Upper lobe of right lung (tissue), 1 donor: Measurements from ENCODE around the gene RASSF5. TPM values are rescaled to one million over a fixed set of nuclear protein-coding genes. Genes with fewer than 3 reads are reported as not detected.
A peak's percentile ranks its signal among the peaks of the same experiment; 100 is the strongest.

Experiments
- ATAC-seq: fragments of 200-7000 bp; cut with Tn5 transposase; one replicate; pipeline ENCODE4 v1.9.1; 2020; ENCODE audit warnings: mild to moderate bottlenecking, moderate library complexity
- DNase-seq: peaks from one replicate; pipeline ENCODE4 v3.0.0-alpha.2; 2020
- H3K27ac ChIP-seq: fragments of 200-600 bp; one replicate; pipeline ENCODE4 v1.8.0; 2022
- H3K27me3 ChIP-seq: fragments of 200-600 bp; one replicate; pipeline ENCODE4 v1.8.0; 2022; ENCODE audit warnings: mild to moderate bottlenecking
- H3K36me3 ChIP-seq: fragments of 200-600 bp; one replicate; pipeline ENCODE4 v1.8.0; 2022
- H3K4me1 ChIP-seq: fragments of 200-600 bp; one replicate; pipeline ENCODE4 v1.8.0; 2022
- H3K4me3 ChIP-seq: fragments of 200-600 bp; one replicate; pipeline ENCODE4 v1.8.0; 2022; ENCODE audit warnings: mild to moderate bottlenecking
- H3K9me3 ChIP-seq: fragments of 200-600 bp; one replicate; pipeline ENCODE4 v1.8.0; 2022
- CTCF ChIP-seq: fragments of 200-600 bp; IDR thresholded peaks from one replicate; pipeline ENCODE4 v1.8.0; 2022; ENCODE audit warnings: antibody characterized with exemption
- intact Hi-C: fragments of 100-400 bp; cut with DNase I; formaldehyde crosslinking; loops from one replicate; pipeline ENCODE4 v1.11.0; 2022
- total RNA-seq: library from RNA; stranded (reverse); fragmentation: NEBNext Ultra II Directional; extraction: Animal tissue kit (Norgen Biotek cat#: 25700); gene quantifications from one replicate; pipeline ENCODE4 v1.2.1, GENCODE V29; 2021
- donor health status: DM: no; HTN: yes; CAD: no; lungs with severe emphysema.

RASSF5 gene
- total RNA-seq, 1 donor from 2014 or later, result 37.6 TPM

DNA sequence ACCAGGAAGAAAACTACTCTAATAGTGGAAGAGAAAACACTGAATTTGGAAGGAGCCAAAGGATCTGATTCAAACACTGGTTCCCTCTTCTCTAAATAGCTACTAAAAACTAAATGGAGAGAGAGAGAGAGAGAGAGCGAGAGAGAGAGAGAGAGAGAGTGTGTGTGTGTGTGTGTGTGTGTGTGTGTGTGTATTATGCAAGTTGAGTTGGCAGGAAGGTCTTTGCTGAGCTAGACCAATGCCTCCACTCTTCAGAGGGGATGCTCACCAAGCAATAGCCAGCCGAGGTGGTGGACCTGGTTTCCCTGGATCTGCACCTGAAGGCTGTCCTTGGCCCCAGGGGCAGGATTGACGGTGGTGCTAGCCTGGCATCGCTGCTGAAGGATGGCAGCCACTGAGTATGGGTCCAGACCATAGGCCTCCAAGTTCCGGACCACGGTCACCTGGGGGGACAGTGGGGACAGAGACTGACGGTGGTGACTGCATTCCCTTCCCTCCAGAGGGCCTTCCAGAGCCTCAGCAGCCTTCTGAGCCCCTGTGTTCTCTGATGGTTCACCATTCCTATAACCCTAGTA, 86.1 kb downstream of the RASSF5 start:
- Histone ChIP-seq H3K9me3 (no peaks in the 10 kb centered on the region), H3K36me3 (peaks cover 93% of the 10 kb centered on the region), H3K4me1 (peaks cover 13% of the 10 kb centered on the region), H3K27ac (no peak overlapping the region), H3K4me3 (no peak overlapping the region), H3K27me3 (no peaks in the 10 kb centered on the region)
- DNase-seq (no peak), ATAC-seq (no peak)
- no peak for TF ChIP-seq CTCF
- intact Hi-C loops, result no loop called here

GRCh38 chr1:206595581-206596318, 88.4 kb downstream of the RASSF5 start:
- Histone ChIP-seq H3K27ac (no peak overlapping the region), H3K27me3 (no peaks in the 10 kb centered on the region), H3K4me1 (no peaks in the 10 kb centered on the region), H3K9me3 (no peaks in the 10 kb centered on the region), H3K4me3 (no peak overlapping the region), H3K36me3 (peaks cover 95% of the 10 kb centered on the region)
- ATAC-seq (peak; percentile 52), DNase-seq (no peak)
- TF ChIP-seq CTCF, result no peak
- intact Hi-C loops, result no loop called here

GRCh38 chr1:206596319-206596666, 89.0 kb downstream of the RASSF5 start:
- Histone ChIP-seq H3K36me3 (peaks cover 97% of the 10 kb centered on the region), H3K27me3 (no peaks in the 10 kb centered on the region)
- no peak for ATAC-seq

GRCh38 chr1:206600527-206600926, 93.2 kb downstream of the RASSF5 start:
- Histone ChIP-seq H3K9me3 (no peaks in the 10 kb centered on the region), H3K36me3 (peaks cover 99% of the 10 kb centered on the region), H3K27me3 (no peaks in the 10 kb centered on the region), H3K27ac (no peak overlapping the region), H3K4me1 (no peaks in the 10 kb centered on the region), H3K4me3 (no peak overlapping the region)
- intact Hi-C loops, result no loop called here
- DNase-seq (no peak), ATAC-seq (no peak)
- TF ChIP-seq CTCF, result no peak

More at GRCh38 chr1:206596319-206596666, 89.0 kb downstream of the RASSF5 start:
- Histone ChIP-seq H3K4me3 (no peak overlapping the region), H3K27ac (no peak overlapping the region), H3K4me1 (no peaks in the 10 kb centered on the region), H3K9me3 (no peaks in the 10 kb centered on the region)
- intact Hi-C loops, result no loop called here
- TF ChIP-seq CTCF, result no peak
- no peak for DNase-seq

GRCh38 chr1:206604861-206605260, 97.5 kb downstream of the RASSF5 start:
- no peaks in the 10 kb centered on the region for H3K4me1 ChIP-seq
- no peak overlapping the region for H3K27ac ChIP-seq
- TF ChIP-seq CTCF, result no peak
- no peaks in the 10 kb centered on the region for H3K27me3 ChIP-seq
- DNase-seq, result no peak
- no peak overlapping the region for H3K4me3 ChIP-seq
- H3K9me3 ChIP-seq, result no peaks in the 10 kb centered on the region
- intact Hi-C loops, result no loop called here
- no peak for ATAC-seq
- peaks cover 97% of the 10 kb centered on the region for H3K36me3 ChIP-seq
